ENCODE data around the gene NANOS2.

Gene NANOS2

DNA sequence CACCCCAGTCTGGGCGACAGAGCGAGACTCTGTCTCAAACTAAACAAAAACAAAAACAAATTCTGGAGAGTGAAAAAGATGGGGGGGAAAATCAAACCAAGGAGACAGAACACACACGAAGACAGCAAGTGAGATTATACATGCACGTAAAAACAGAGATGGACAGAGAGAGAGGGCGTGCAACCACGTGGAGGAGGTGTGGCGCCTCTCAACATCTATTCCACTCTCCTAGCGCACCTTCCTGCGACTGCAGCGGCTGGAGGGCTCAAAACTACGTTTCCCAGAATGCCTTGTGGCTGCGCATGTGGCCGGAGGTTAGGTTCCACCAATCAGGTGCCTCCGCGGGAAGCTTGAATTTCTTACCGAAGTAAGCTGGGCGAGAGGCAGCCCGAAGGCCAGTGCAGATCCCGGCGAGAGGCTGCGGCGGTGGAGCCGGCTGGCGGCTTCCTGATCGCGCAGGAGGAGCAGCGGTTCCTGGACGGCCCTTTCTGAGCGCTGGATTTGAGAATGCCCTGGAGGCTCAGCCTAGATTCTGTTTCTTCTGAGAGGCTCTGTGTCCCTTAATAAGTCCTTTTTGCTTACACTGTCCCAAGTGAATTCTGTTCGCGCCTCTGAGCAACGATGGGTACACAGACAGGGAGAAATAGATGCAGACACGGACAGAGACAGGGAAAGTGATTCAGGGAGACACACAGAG is 13.1 kb upstream of the NANOS2 start:
- Histone ChIP-seq H2BK15ac (ENCODE audit: low read depth, poor library complexity, severe bottlenecking) (no peak overlapping the region), H3K4me3 (ENCODE audit: insufficient read depth in 1 of 2, low read depth in 1 of 2, low read length in 2 of 2) (peak overlapping the region in 1 of 2 experiments; percentile 49), H3K9me3 (ENCODE audit: control insufficient read depth, low read length) (no peaks in the 10 kb centered on the region), H4K8ac (ENCODE audit: low read length) (no peak overlapping the region), H3K79me1 (replicated peaks; ENCODE audit: low read length, poor library complexity, severe bottlenecking) (no peaks in the 10 kb centered on the region), H2AFZ (ENCODE audit: low read depth, low read length) (no peak overlapping the region), H3K27ac (ENCODE audit: low read length, poor library complexity, severe bottlenecking) (no peak overlapping the region), H3K27me3 (ENCODE audit: control insufficient read depth in 1 of 2, insufficient read depth in 1 of 2, low read length in 2 of 2) (peaks cover 16 to 31% of the 10 kb centered on the region in 2 experiments), H3K4me1 (ENCODE audit: control insufficient read depth, insufficient read depth, low read depth, low read length) (peaks cover 1% of the 10 kb centered on the region), H2BK12ac (ENCODE audit: low read length in 2 of 2) (no peak overlapping the region), H2AK5ac (ENCODE audit: low read length, severe bottlenecking) (no peak overlapping the region), H3K36me3 (ENCODE audit: control insufficient read depth in 1 of 2, insufficient read depth in 2 of 2, low read depth in 1 of 2, low read length in 2 of 2) (no peaks in the 10 kb centered on the region), H3K9ac (ENCODE audit: low read length) (no peak overlapping the region), H3K4ac (ENCODE audit: low read depth in 1 of 2, low read length in 2 of 2) (no peak overlapping the region), H3K14ac (ENCODE audit: low read length in 2 of 2) (no peak overlapping the region), H2BK120ac (ENCODE audit: low read depth, low read length) (no peak overlapping the region), H4K91ac (ENCODE audit: low read length) (no peak overlapping the region), H3K4me2 (ENCODE audit: low read length, poor library complexity, severe bottlenecking) (peak overlapping the region; percentile 18), H3K18ac (ENCODE audit: low read depth in 1 of 2, low read length in 2 of 2) (no peak overlapping the region), H2BK5ac (ENCODE audit: low read depth, low read length, poor library complexity, severe bottlenecking) (no peak overlapping the region), H3K23ac (ENCODE audit: low read length in 2 of 2) (no peak overlapping the region)
- peak; percentile 84 for DNase-seq
- WGBS: 8% methylated on average over 31 of the region's 33 CpGs

GRCh38 chr19:45924891-45925447 is 10.4 kb upstream of the NANOS2 start:
- 79% methylated on average over 6 of the region's 6 CpGs for WGBS
- no peak overlapping the region for H4K91ac ChIP-seq (ENCODE audit: low read length)
- H2AFZ ChIP-seq (ENCODE audit: low read depth, low read length): no peak overlapping the region
- H2AK5ac ChIP-seq (ENCODE audit: low read length, severe bottlenecking): no peak overlapping the region
- H3K9me3 ChIP-seq (ENCODE audit: control insufficient read depth, low read length): no peaks in the 10 kb centered on the region
- no peak overlapping the region for H2BK15ac ChIP-seq (ENCODE audit: low read depth, poor library complexity, severe bottlenecking)
- no peak overlapping the region for H4K8ac ChIP-seq (ENCODE audit: low read length)
- H3K36me3 ChIP-seq (ENCODE audit: control insufficient read depth in 1 of 2, insufficient read depth in 2 of 2, low read depth in 1 of 2, low read length in 2 of 2): no peaks in the 10 kb centered on the region
- no peak overlapping the region for H3K14ac ChIP-seq (ENCODE audit: low read length in 2 of 2)
- H3K18ac ChIP-seq (ENCODE audit: low read depth in 1 of 2, low read length in 2 of 2): no peak overlapping the region
- DNase-seq: no peak
- H3K9ac ChIP-seq (ENCODE audit: low read length): no peak overlapping the region
- H3K23ac ChIP-seq (ENCODE audit: low read length in 2 of 2): no peak overlapping the region
- H3K4me2 ChIP-seq (ENCODE audit: low read length, poor library complexity, severe bottlenecking): no peak overlapping the region
- H3K4ac ChIP-seq (ENCODE audit: low read depth in 1 of 2, low read length in 2 of 2): no peak overlapping the region
- no peak overlapping the region for H3K27ac ChIP-seq (ENCODE audit: low read length, poor library complexity, severe bottlenecking)
- no peaks in the 10 kb centered on the region for H3K79me1 ChIP-seq (replicated peaks; ENCODE audit: low read length, poor library complexity, severe bottlenecking)
- no peak overlapping the region for H2BK5ac ChIP-seq (ENCODE audit: low read depth, low read length, poor library complexity, severe bottlenecking)
- H2BK120ac ChIP-seq (ENCODE audit: low read depth, low read length): no peak overlapping the region
- peaks cover 5 to 23% of the 10 kb centered on the region in 2 experiments for H3K27me3 ChIP-seq (ENCODE audit: control insufficient read depth in 1 of 2, insufficient read depth in 1 of 2, low read length in 2 of 2)
- H2BK12ac ChIP-seq (ENCODE audit: low read length in 2 of 2): no peak overlapping the region
- H3K4me3 ChIP-seq (ENCODE audit: insufficient read depth in 1 of 2, low read depth in 1 of 2, low read length in 2 of 2): no peak overlapping the region
- H3K4me1 ChIP-seq (ENCODE audit: control insufficient read depth, insufficient read depth, low read depth, low read length): peaks cover 1% of the 10 kb centered on the region

GRCh38 chr19:45922281-45922680 is 7.7 kb upstream of the NANOS2 start:
- no peak overlapping the region for H4K91ac ChIP-seq (ENCODE audit: low read length)
- no peak overlapping the region for H2AFZ ChIP-seq (ENCODE audit: low read depth, low read length)
- no peaks in the 10 kb centered on the region for H3K36me3 ChIP-seq (ENCODE audit: control insufficient read depth in 1 of 2, insufficient read depth in 2 of 2, low read depth in 1 of 2, low read length in 2 of 2)
- H3K27ac ChIP-seq (ENCODE audit: low read length, poor library complexity, severe bottlenecking): no peak overlapping the region
- no peaks in the 10 kb centered on the region for H3K9me3 ChIP-seq (ENCODE audit: control insufficient read depth, low read length)
- H2BK12ac ChIP-seq (ENCODE audit: low read length in 2 of 2): no peak overlapping the region
- H3K4me1 ChIP-seq (ENCODE audit: control insufficient read depth, insufficient read depth, low read depth, low read length): no peaks in the 10 kb centered on the region
- H3K9ac ChIP-seq (ENCODE audit: low read length): no peak overlapping the region
- H3K4ac ChIP-seq (ENCODE audit: low read depth in 1 of 2, low read length in 2 of 2): no peak overlapping the region
- H3K14ac ChIP-seq (ENCODE audit: low read length in 2 of 2): no peak overlapping the region
- H3K4me2 ChIP-seq (ENCODE audit: low read length, poor library complexity, severe bottlenecking): no peak overlapping the region
- DNase-seq: peak; percentile 28
- H2AK5ac ChIP-seq (ENCODE audit: low read length, severe bottlenecking): no peak overlapping the region
- H3K18ac ChIP-seq (ENCODE audit: low read depth in 1 of 2, low read length in 2 of 2): no peak overlapping the region
- no peak overlapping the region for H2BK5ac ChIP-seq (ENCODE audit: low read depth, low read length, poor library complexity, severe bottlenecking)
- WGBS: 54% methylated on average over 9 of the region's 9 CpGs
- peaks cover 9 to 34% of the 10 kb centered on the region in 2 experiments for H3K27me3 ChIP-seq (ENCODE audit: control insufficient read depth in 1 of 2, insufficient read depth in 1 of 2, low read length in 2 of 2)
- H2BK120ac ChIP-seq (ENCODE audit: low read depth, low read length): no peak overlapping the region
- H4K8ac ChIP-seq (ENCODE audit: low read length): no peak overlapping the region
- H3K23ac ChIP-seq (ENCODE audit: low read length in 2 of 2): no peak overlapping the region
- no peaks in the 10 kb centered on the region for H3K79me1 ChIP-seq (replicated peaks; ENCODE audit: low read length, poor library complexity, severe bottlenecking)
- no peak overlapping the region for H2BK15ac ChIP-seq (ENCODE audit: low read depth, poor library complexity, severe bottlenecking)
- no peak overlapping the region for H3K4me3 ChIP-seq (ENCODE audit: insufficient read depth in 1 of 2, low read depth in 1 of 2, low read length in 2 of 2)

GRCh38 chr19:45920458-45920857 is 5.9 kb upstream of the NANOS2 start:
- Histone ChIP-seq H3K4me1 (ENCODE audit: control insufficient read depth, insufficient read depth, low read depth, low read length) (no peaks in the 10 kb centered on the region), H3K18ac (ENCODE audit: low read depth in 1 of 2, low read length in 2 of 2) (no peak overlapping the region), H3K36me3 (ENCODE audit: control insufficient read depth in 1 of 2, insufficient read depth in 2 of 2, low read depth in 1 of 2, low read length in 2 of 2) (no peaks in the 10 kb centered on the region), H3K27me3 (ENCODE audit: control insufficient read depth in 1 of 2, insufficient read depth in 1 of 2, low read length in 2 of 2) (peaks cover 9 to 36% of the 10 kb centered on the region in 2 experiments), H3K14ac (ENCODE audit: low read length in 2 of 2) (no peak overlapping the region), H3K4ac (ENCODE audit: low read depth in 1 of 2, low read length in 2 of 2) (no peak overlapping the region), H3K9me3 (ENCODE audit: control insufficient read depth, low read length) (no peaks in the 10 kb centered on the region), H3K4me3 (ENCODE audit: insufficient read depth in 1 of 2, low read depth in 1 of 2, low read length in 2 of 2) (no peak overlapping the region), H2AFZ (ENCODE audit: low read depth, low read length) (no peak overlapping the region), H2BK12ac (ENCODE audit: low read length in 2 of 2) (no peak overlapping the region), H3K9ac (ENCODE audit: low read length) (no peak overlapping the region), H3K4me2 (ENCODE audit: low read length, poor library complexity, severe bottlenecking) (no peak overlapping the region), H4K91ac (ENCODE audit: low read length) (no peak overlapping the region), H2BK5ac (ENCODE audit: low read depth, low read length, poor library complexity, severe bottlenecking) (no peak overlapping the region), H2AK5ac (ENCODE audit: low read length, severe bottlenecking) (no peak overlapping the region), H4K8ac (ENCODE audit: low read length) (no peak overlapping the region), H3K79me1 (replicated peaks; ENCODE audit: low read length, poor library complexity, severe bottlenecking) (no peaks in the 10 kb centered on the region), H2BK120ac (ENCODE audit: low read depth, low read length) (no peak overlapping the region), H2BK15ac (ENCODE audit: low read depth, poor library complexity, severe bottlenecking) (no peak overlapping the region), H3K27ac (ENCODE audit: low read length, poor library complexity, severe bottlenecking) (no peak overlapping the region), H3K23ac (ENCODE audit: low read length in 2 of 2) (no peak overlapping the region)
- no peak for DNase-seq
- 75% methylated on average over 6 of the region's 8 CpGs for WGBS
